ENCODE results near the gene EPN1. TPM values are rescaled to one million over a fixed set of nuclear protein-coding genes. Genes with fewer than 3 reads are reported as not detected.

EPN1 gene
- total RNA-seq, 4 donors from 2014 or later: 121 to 242 (median 185) TPM

DNA sequence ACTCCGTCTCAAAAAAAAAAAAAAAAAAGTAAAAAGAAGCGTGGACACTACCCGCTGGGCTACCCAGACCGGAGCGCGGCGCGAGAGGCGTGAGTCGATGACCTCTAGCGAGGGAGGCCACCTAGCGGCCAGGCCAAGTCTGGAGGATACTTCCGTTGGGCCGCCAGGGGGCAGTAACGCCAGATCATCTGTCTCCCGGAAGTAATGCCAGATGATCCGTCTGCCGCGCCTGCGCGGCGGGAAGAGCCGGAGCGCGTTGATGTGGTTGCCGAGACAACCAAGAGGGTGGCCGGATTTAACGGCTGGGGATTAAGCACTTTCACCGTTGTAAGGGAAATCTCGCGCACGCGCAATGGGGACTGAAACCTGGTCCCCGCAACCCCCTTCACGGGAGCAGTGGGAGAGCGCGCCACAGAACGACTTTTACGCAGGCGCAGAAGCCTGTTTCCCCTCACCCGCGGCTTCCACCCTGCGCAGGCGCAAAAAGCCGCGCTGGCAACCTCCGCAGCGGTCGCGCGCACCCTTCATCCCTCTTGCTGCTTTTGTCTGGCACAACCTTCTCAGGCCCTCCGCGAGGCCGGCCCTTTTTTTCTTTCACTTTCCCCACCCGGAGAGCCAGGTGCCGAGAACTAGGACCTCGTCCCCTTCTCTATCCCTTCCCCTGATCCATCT lies 21.2 kb upstream of the EPN1 start:
- TF ChIP-seq POLR2A (IDR thresholded peaks at IDR 0.05): peak; percentile 92
- TF ChIP-seq, protein P1, sequence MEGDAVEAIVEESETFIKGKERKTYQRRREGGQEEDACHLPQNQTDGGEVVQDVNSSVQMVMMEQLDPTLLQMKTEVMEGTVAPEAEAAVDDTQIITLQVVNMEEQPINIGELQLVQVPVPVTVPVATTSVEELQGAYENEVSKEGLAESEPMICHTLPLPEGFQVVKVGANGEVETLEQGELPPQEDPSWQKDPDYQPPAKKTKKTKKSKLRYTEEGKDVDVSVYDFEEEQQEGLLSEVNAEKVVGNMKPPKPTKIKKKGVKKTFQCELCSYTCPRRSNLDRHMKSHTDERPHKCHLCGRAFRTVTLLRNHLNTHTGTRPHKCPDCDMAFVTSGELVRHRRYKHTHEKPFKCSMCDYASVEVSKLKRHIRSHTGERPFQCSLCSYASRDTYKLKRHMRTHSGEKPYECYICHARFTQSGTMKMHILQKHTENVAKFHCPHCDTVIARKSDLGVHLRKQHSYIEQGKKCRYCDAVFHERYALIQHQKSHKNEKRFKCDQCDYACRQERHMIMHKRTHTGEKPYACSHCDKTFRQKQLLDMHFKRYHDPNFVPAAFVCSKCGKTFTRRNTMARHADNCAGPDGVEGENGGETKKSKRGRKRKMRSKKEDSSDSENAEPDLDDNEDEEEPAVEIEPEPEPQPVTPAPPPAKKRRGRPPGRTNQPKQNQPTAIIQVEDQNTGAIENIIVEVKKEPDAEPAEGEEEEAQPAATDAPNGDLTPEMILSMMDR (IDR thresholded peaks at IDR 0.05): peak; percentile 97 to 100 (median 99)
- no peak for TF ChIP-seq EP300 (IDR thresholded peaks at IDR 0.05; ENCODE audit: low read depth)
- TF ChIP-seq POLR2AphosphoS5 (IDR thresholded peaks at IDR 0.05): peak; percentile 55 to 93 (median 92)
- intact Hi-C loops (cut with DNase I; ENCODE audit: low total_unique reads) (loop anchor here (2.0 to 10.0 kb wide), 2 partner anchors 21 to 269 kb away; partner anchors contain the start of genes RPL28 and TMEM238), in situ Hi-C loops (cut with MboI; ENCODE audit: low pct_ligation_motif_present in 1 of 4, low pct_unique_long_range_greater_than_20kb in 1 of 4, low sequenced_read_pairs in 3 of 4) (no loop called here)
- Histone ChIP-seq H3K36me3 (no peaks in the 10 kb centered on the region), H3K27ac (peak overlapping the region; percentile 93 to 100 (median 99)), H3K4me1 (peaks cover 33 to 49% (median 41%) of the 10 kb centered on the region in 4 donors), H3K27me3 (no peaks in the 10 kb centered on the region), H3K4me3 (peak overlapping the region; percentile 64 to 93 (median 79)), H3K9me3 (no peaks in the 10 kb centered on the region)
- 0 to 1% methylated on average over 1 to 57 of the region's 57 CpGs for WGBS, 2 donors (ENCODE audit: low coverage in 1 of 2)
- DNase-seq: peak; percentile 99

DNA sequence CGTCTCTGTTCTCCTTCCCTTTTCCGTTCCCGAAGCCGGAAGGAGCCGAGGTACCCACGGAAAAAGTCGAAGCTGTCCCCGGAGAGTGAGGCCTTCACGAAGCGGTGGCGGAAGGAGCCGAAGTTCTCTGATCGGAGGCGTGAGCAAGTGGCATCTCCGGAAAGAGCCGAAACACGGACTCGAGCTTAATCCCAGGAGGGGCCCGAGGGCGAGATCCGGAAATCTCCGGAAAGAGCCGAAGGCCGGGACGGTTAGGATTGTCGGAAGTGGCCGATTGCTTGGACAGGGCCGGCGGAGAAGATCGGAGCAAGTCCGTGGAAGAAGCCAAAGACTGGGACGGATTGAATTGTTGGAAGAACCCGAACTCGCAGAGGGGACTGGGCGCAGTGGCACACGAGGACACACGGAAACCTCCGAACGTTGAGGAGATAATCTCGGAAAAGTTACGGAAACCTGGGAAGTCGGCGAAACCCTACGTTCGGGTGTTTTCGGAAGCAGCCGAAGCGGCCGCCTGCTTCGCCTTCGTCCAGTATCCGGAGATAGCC lies 20.6 kb upstream of the EPN1 start:
- H3K27me3 ChIP-seq: no peaks in the 10 kb centered on the region
- intact Hi-C loops (cut with DNase I; ENCODE audit: low total_unique reads): loop anchor here (10.0 kb wide), 1 partner anchor 270 kb away; the partner anchor contains the start of genes RPL28 and TMEM238
- H3K4me1 ChIP-seq: peaks cover 34 to 49% (median 39%) of the 10 kb centered on the region in 4 donors
- H3K9me3 ChIP-seq: no peaks in the 10 kb centered on the region
- 0 to 1% methylated on average over 1 to 51 of the region's 52 CpGs for WGBS, 2 donors (ENCODE audit: low coverage in 1 of 2)
- peak overlapping the region; percentile 64 to 93 (median 79) for H3K4me3 ChIP-seq
- DNase-seq: peak; percentile 99
- in situ Hi-C loops (cut with MboI; ENCODE audit: low pct_ligation_motif_present in 1 of 4, low pct_unique_long_range_greater_than_20kb in 1 of 4, low sequenced_read_pairs in 3 of 4): no loop called here
- no peaks in the 10 kb centered on the region for H3K36me3 ChIP-seq
- TF ChIP-seq, protein P1 (IDR thresholded peaks at IDR 0.05): no peak
- no peak for TF ChIP-seq EP300 (IDR thresholded peaks at IDR 0.05; ENCODE audit: low read depth)
- no peak for TF ChIP-seq POLR2AphosphoS5 (IDR thresholded peaks at IDR 0.05)
- TF ChIP-seq POLR2A (IDR thresholded peaks at IDR 0.05): no peak
- H3K27ac ChIP-seq: peak overlapping the region; percentile 93 to 100 (median 99)

DNA sequence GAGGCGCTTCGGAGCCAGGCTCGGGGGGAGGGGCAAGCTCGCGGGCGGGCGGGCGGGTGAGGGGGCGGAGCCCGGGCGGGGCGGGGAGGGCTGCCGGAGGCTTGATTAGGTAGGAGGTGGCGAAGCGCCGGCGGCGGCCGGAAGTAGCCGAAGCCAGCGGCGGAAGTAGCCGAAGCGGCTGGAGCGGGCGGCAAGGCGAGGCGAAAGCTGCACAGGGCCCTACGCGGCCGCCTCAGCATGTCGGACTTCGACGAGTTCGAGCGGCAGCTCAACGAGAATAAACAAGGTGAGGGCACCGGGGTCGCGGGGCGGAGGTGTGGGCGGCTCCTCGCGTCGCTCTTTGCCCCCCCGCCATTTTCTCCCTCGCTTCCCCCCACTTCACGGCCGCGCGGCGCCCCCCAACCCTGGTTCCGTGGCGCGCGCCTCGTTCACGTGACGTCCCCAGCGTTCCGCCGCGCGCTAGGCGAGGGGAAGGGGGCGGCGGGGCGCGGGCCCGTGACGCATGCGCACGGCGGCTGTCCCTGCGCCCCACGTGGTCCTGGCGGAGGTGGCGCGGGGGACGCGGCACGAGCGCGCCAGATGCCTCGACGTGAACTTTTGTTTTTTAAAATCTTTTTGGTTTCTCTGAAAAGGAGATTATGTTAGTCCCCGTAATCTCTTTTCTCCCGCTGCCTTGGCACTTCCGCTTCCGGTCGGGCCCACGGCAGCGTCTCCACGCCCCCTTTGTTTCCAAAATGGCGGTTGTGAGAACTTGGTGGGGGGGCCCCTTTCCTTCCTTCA lies 20.0 kb upstream of the EPN1 start, which contains the start of gene U2AF2:
Gene U2AF2 (plus strand): TSS at position 168 of the 780 bp plus-strand sequence. CDS start 70 bp downstream, at position 238.
- Histone ChIP-seq H3K9me3 (no peaks in the 10 kb centered on the region), H3K27ac (peak within 1 kb of the TSS; percentile 93 to 100 (median 99)), H3K4me3 (peak within 1 kb of the TSS; percentile 66 to 96 (median 92)), H3K27me3 (no peaks in the 10 kb centered on the region), H3K4me1 (peaks cover 32 to 49% (median 41%) of the 10 kb centered on the region in 4 donors), H3K36me3 (no peaks in the 10 kb centered on the region)
- WGBS, 2 donors (ENCODE audit: low coverage in 1 of 2): 0% methylated on average over 65 of the region's 95 CpGs; no CpG with 5 or more reads in 1 of the 2 donors
- peak; percentile 97 for DNase-seq
- in situ Hi-C loops (cut with MboI; ENCODE audit: low pct_ligation_motif_present in 1 of 4, low pct_unique_long_range_greater_than_20kb in 1 of 4, low sequenced_read_pairs in 3 of 4): no loop called here
- intact Hi-C loops (cut with DNase I; ENCODE audit: low total_unique reads): loop anchor here (10.0 kb wide), 1 partner anchor 270 kb away; the partner anchor contains the start of genes RPL28 and TMEM238
- TF ChIP-seq POLR2AphosphoS5 (IDR thresholded peaks at IDR 0.05) (peak; percentile 58 to 87 (median 73)), POLR2A (IDR thresholded peaks at IDR 0.05) (peak; percentile 72)
- TF ChIP-seq, protein P1 (IDR thresholded peaks at IDR 0.05): no peak

Data from transverse colon (tissue), 4 donors.